IPS-15b (cell line): ENCODE measurements around the gene C2orf68.
"Not testable (repeated sequence)": the region's sequence is repeated elsewhere in the genome, so short reads cannot be mapped to it uniquely, and the experiment has no call there.

ENCODE experiments used
- H3K27me3 ChIP-seq: one replicate; pipeline ENCODE4 v1.6.1; 2013; ENCODE audit warnings: low read length; ENCODE audit not compliant: control insufficient read depth, insufficient read depth
- H3K36me3 ChIP-seq: one replicate; pipeline ENCODE4 v1.6.1; 2013; ENCODE audit warnings: low read length; ENCODE audit not compliant: control insufficient read depth, insufficient read depth
- H3K4me1 ChIP-seq: one replicate; pipeline ENCODE4 v1.6.1; 2013; ENCODE audit warnings: mild to moderate bottlenecking, low read length; ENCODE audit not compliant: control insufficient read depth, insufficient read depth
- H3K4me3 ChIP-seq: one replicate; pipeline ENCODE4 v1.5.1; 2013; ENCODE audit warnings: low read depth, low read length
- H3K9ac ChIP-seq: one replicate; pipeline ENCODE4 v1.6.1; 2013; ENCODE audit warnings: low read depth, mild to moderate bottlenecking, low read length
- H3K9me3 ChIP-seq: one replicate; pipeline ENCODE4 v1.6.1; 2013; ENCODE audit warnings: mild to moderate bottlenecking, low read length; ENCODE audit not compliant: control insufficient read depth, insufficient read depth

Gene C2orf68

GRCh38 chr2:85611705-85612587, at the start of gene C2orf68:
Gene C2orf68 (minus strand): TSS chr2:85612066. CDS start chr2:85611984, 82 bp downstream.
- H3K9me3 ChIP-seq: no peaks in the 10 kb centered on the region
- H3K4me1 ChIP-seq: peaks cover 2% of the 10 kb centered on the region
- no peaks in the 10 kb centered on the region for H3K27me3 ChIP-seq
- H3K4me3 ChIP-seq: peak within 1 kb of the TSS; percentile 92
- peaks cover 7% of the 10 kb centered on the region for H3K36me3 ChIP-seq
- H3K9ac ChIP-seq: peak within 1 kb of the TSS; percentile 83

- Histone ChIP-seq H3K9me3 (no peaks in the 10 kb centered on the region), H3K4me3 (no peak overlapping the region), H3K4me1 (no peaks in the 10 kb centered on the region), H3K36me3 (no peaks in the 10 kb centered on the region), H3K9ac (no peak overlapping the region), H3K27me3 (no peaks in the 10 kb centered on the region)
These were observed 49.4 kb upstream of the C2orf68 start for GRCh38 chr2:85661139-85661858.

- H3K9ac ChIP-seq: no peak overlapping the region
- no peaks in the 10 kb centered on the region for H3K27me3 ChIP-seq
- no peaks in the 10 kb centered on the region for H3K9me3 ChIP-seq
- H3K4me3 ChIP-seq: no peak overlapping the region
- H3K36me3 ChIP-seq: peaks cover 5% of the 10 kb centered on the region
- H3K4me1 ChIP-seq: no peaks in the 10 kb centered on the region
These were observed 48.9 kb upstream of the C2orf68 start for GRCh38 chr2:85660725-85661124.

GRCh38 chr2:85660301-85660700, 48.4 kb upstream of the C2orf68 start:
- not testable (repeated sequence) for H3K4me3 ChIP-seq, H3K27me3 ChIP-seq, H3K9me3 ChIP-seq, H3K9ac ChIP-seq, H3K36me3 ChIP-seq, H3K4me1 ChIP-seq

- Histone ChIP-seq H3K27me3 (no peaks in the 10 kb centered on the region), H3K9me3 (no peaks in the 10 kb centered on the region), H3K36me3 (peaks cover 8% of the 10 kb centered on the region), H3K4me3 (no peak overlapping the region), H3K4me1 (no peaks in the 10 kb centered on the region), H3K9ac (no peak overlapping the region)
These were observed 47.6 kb upstream of the C2orf68 start for GRCh38 chr2:85659324-85659981.

- H3K9ac ChIP-seq, H3K27me3 ChIP-seq, H3K4me1 ChIP-seq, H3K4me3 ChIP-seq, H3K36me3 ChIP-seq, H3K9me3 ChIP-seq: not testable (repeated sequence)
These were observed 45.5 kb upstream of the C2orf68 start for GRCh38 chr2:85657399-85657798.

GRCh38 chr2:85656468-85656867, 44.6 kb upstream of the C2orf68 start:
- H3K9ac ChIP-seq: no peak overlapping the region
- H3K9me3 ChIP-seq: no peaks in the 10 kb centered on the region
- H3K4me3 ChIP-seq: no peak overlapping the region
- peaks cover 8% of the 10 kb centered on the region for H3K36me3 ChIP-seq
- no peaks in the 10 kb centered on the region for H3K27me3 ChIP-seq
- H3K4me1 ChIP-seq: no peaks in the 10 kb centered on the region

GRCh38 chr2:85655961-85656417, 44.1 kb upstream of the C2orf68 start:
- Histone ChIP-seq H3K9me3 (no peaks in the 10 kb centered on the region), H3K27me3 (no peaks in the 10 kb centered on the region), H3K4me1 (no peaks in the 10 kb centered on the region), H3K9ac (no peak overlapping the region), H3K36me3 (peaks cover 8% of the 10 kb centered on the region), H3K4me3 (no peak overlapping the region)

GRCh38 chr2:85653996-85654395, 42.1 kb upstream of the C2orf68 start:
- no peak overlapping the region for H3K9ac ChIP-seq
- no peaks in the 10 kb centered on the region for H3K27me3 ChIP-seq
- peaks cover 20% of the 10 kb centered on the region for H3K36me3 ChIP-seq
- no peaks in the 10 kb centered on the region for H3K4me1 ChIP-seq
- no peak overlapping the region for H3K4me3 ChIP-seq
- no peaks in the 10 kb centered on the region for H3K9me3 ChIP-seq

- H3K9me3 ChIP-seq: no peaks in the 10 kb centered on the region
- no peaks in the 10 kb centered on the region for H3K27me3 ChIP-seq
- no peak overlapping the region for H3K4me3 ChIP-seq
- H3K36me3 ChIP-seq: peaks cover 39% of the 10 kb centered on the region
- H3K9ac ChIP-seq: no peak overlapping the region
- no peaks in the 10 kb centered on the region for H3K4me1 ChIP-seq
These were observed 40.2 kb upstream of the C2orf68 start for GRCh38 chr2:85652056-85652455.

GRCh38 chr2:85651097-85651496, 39.2 kb upstream of the C2orf68 start:
- Histone ChIP-seq H3K9me3 (no peaks in the 10 kb centered on the region), H3K4me1 (no peaks in the 10 kb centered on the region), H3K27me3 (no peaks in the 10 kb centered on the region), H3K4me3 (no peak overlapping the region), H3K36me3 (peaks cover 46% of the 10 kb centered on the region), H3K9ac (no peak overlapping the region)
